GM19351 (cell line): ENCODE data around the gene PRKAG1.

Source experiments
- ATAC-seq: cut with Tn5 transposase; IDR thresholded peaks from one replicate; pipeline ENCODE4 v1.9.1; 2021; ENCODE audit warnings: mild to moderate bottlenecking, moderate library complexity; ENCODE audit not compliant: unreplicated experiment

Gene PRKAG1

DNA sequence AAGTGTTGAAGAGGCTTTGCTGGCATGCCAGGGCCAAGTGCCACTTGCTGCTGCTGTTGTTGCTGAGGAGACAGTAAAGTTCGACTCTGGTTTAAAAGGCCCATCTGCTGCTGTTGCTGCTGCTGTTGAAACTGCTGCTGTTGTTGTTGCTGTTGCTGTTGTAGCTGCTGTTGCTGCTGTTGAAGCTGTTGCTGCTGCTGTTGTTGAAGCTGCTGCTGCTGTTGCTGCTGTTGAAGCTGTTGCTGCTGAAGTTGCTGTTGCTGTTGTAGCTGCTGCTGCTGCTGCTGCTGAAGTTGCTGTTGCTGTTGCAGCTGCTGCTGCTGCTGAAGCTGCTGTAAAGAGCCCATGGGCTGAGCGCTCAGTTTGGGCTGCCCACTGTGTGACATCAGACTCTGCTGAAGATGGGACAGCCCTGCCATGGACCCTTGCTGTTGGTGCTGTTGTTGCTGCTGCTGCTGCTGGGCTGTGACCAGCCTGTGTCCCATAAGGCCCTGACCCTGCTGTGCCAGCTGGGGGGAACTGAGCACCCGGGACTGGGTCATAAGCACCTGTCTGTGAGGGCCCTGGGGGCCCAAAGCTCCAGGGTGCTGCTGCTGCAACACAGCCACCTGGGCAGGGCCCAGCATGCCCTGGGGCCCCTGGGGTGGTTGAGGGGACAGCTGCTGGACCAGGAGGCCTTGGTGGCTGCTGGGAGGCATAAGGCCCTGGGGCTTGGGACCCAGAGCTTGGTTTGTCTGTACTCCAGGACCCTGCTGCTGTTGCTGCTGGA, 14.3 kb upstream of the PRKAG1 start:
- ATAC-seq: no peak

- ATAC-seq: no peak
Observed at GRCh38 chr12:49032276-49032675, 13.7 kb upstream of the PRKAG1 start.

- ATAC-seq: no peak
Observed at GRCh38 chr12:49031573-49032161, 13.1 kb upstream of the PRKAG1 start.

GRCh38 chr12:49030714-49031572, 12.4 kb upstream of the PRKAG1 start:
- no peak for ATAC-seq

- ATAC-seq: no peak
Observed at GRCh38 chr12:49030119-49030518, 11.5 kb upstream of the PRKAG1 start.

DNA sequence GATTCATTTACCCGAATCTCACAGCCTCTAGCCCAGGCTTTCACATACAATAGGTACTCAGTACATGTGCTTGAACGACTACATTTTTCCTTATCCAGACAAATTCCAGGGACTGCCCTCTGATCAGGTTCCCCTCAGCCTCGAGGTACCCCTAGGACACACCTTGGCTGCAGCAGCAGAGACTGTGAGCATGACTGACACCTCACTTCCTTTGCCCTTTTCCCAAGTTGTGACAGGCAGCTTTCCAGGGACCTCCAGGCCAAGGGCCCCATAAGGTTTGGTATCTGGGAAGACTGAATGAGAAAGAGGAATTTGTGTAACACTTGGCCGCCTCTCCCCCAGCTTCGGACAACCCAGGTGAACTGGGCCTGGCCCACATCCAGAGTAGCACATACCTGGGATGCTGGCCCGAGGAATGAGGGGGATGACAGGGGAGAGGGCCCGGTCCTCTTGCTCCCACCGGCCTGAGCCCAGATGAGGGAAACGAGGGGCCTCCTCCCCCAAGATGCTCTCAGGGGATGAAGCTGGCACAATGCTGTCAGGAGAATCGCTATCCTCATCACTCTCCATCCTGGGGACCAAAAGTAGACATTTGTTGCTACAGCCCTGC, 10.2 kb upstream of the PRKAG1 start:
- no peak for ATAC-seq

DNA sequence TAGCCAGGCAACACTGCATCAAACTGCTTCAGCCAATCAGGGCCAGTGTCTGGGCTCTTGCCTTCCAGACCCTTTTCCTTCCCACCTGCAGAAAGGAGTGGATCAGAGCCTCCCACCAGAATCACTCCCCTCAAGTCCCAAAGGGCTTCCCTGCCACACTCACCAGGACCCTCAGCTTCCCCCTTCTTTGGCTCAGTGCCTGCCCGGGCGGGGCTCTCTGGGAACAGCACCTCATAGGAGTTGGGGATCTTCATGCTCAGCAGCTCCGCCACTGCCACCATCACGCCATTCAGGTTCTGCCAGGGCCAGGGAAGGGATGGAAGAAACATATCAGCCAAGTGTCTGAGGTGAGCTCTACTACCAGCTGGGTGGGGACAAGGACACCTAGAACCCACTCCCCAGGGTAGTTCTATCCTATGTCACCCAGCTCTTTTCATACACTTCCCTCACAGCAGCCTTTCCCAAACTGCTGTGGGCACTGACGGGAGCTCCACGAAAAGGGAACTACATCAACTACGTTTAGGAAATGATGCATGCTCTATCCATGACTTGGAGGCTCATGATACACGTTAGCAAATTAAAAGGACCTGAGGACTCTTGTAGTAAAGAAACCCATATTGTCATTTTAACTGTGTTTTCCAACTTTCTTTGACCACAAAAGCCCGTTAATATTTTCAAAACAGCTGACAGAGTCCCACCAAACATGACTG, 9.4 kb upstream of the PRKAG1 start:
- ATAC-seq: no peak

- ATAC-seq: no peak
Observed at GRCh38 chr12:49026678-49027480, 8.3 kb upstream of the PRKAG1 start.

DNA sequence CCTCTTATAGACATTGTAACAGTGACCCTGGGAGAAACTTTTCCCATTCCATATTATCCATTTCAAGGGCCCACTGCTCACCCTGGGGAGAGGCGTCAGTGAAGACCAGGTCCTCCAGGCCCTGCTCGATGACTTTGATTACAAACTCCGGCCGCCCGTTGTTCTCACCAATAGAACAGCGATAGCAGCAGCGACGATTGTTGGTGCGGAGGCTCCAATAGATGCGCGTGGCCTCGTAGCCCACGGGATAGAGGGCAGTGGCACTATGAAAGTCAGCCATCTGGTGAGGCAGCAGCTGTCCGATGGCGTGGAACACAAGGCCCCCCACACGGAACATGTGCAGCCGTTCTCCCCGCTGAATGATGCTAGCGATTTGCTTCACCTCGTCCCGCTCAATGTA, 7.5 kb upstream of the PRKAG1 start:
- no peak for ATAC-seq

- ATAC-seq: no peak
Observed at GRCh38 chr12:49025463-49025862, 6.9 kb upstream of the PRKAG1 start.

- no peak for ATAC-seq
Observed at GRCh38 chr12:49024543-49024942, 6.0 kb upstream of the PRKAG1 start.

DNA sequence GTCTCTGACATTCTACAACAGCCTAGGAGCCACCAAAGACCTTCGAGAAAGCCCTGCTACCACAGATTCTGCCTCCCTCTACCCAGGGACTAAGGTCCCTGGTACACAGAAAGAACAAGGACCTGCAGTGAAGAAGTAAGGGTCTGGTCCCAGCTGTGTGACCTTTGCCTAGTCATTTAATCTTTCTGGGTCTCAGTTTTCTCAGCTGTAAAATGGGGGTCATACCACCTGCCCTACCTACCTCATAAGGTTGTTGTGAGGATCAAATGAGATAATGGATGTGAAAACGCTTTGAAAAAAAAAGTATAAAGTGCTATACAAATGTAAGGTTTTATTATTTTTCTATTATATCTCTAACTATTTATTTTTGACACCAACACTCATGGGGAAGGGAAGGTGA, 5.2 kb upstream of the PRKAG1 start:
- ATAC-seq: no peak

GRCh38 chr12:49022558-49023178, 4.1 kb upstream of the PRKAG1 start:
- ATAC-seq: no peak

GRCh38 chr12:49021292-49021915, 2.8 kb upstream of the PRKAG1 start:
- no peak for ATAC-seq

- ATAC-seq: no peak
Observed at GRCh38 chr12:49020441-49020840, 1.9 kb upstream of the PRKAG1 start.

DNA sequence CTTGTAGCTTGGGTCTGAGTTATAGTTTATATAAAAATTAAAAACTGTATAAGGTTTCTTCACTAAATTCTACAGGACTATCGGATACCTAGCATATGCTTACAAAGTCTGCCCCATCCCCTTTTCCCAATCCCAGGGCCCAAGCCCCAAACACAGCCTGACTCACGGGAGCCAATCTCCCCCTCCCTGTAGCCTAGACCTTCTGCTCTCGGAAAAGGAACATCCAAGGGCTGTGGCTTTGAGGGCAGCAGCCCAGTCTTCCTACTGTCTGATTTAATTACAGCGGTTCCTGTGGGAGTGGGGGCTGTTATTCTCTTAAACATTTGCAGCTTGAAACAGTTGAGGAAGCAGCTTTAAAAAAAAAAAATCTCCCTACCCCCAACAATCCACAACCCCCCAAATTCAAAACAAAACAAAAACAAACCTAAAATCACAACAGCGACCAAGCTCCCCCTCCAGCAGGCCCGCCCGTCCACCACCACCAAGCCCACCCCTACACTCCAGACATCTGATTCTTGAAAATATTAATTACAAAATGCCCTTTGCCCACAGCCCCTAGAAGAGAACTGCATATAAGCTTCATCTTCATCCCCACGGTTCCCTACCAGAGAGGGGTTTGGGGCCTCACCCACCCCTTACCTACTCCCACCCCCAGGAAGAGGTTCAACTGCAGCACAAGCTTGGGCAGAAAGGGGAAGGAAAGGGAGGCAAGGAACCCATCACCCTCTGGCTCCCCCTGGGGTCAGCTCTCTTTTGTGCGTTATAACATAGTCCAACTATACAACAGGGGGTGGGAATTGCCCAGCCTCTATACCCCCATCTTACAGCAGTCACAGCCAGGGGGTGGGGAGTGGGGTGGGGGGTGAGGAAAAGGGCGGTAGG, 1.1 kb upstream of the PRKAG1 start:
- no peak for ATAC-seq

- peak; percentile 19 for ATAC-seq
Observed at GRCh38 chr12:49019120-49019430, 499 bp upstream of the PRKAG1 start.

DNA sequence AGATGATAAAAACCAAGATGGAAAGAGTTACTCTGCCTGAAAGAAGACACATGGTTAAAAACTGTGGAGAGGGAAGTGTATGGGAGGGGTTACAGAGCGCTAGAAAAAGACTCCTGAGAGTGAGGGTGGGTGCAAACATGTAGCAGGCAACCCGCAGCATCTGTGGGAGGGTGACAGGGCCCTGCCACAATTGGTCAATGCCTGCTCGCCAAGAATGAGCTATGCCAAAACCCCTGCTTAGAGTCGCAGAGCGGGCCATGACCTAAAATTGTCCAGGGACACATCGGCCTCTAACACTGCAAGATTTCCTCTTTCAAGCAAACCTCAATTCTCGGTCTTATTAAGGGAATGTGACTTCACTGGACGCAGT, 700 bp downstream of the PRKAG1 start:
- peak; percentile 20 for ATAC-seq
